ENCODE measurements around the gene TTPAL. TPM values are rescaled to one million over a fixed set of nuclear protein-coding genes. Genes with fewer than 3 reads are reported as not detected.
A peak's percentile ranks its signal among the peaks of the same experiment; 100 is the strongest.

Gene TTPAL
- 7.4 TPM for polyA plus RNA-seq (2013, experiment 1 of 2)
- 7.3 TPM for polyA plus RNA-seq (2013, experiment 2 of 2)

- peak within 1 kb of the TSS; percentile 92 for H3K4me3 ChIP-seq (ENCODE audit: extremely low read depth, insufficient read depth, low read length, poor library complexity, severe bottlenecking)
- 3 to 7% methylated on average over 31 to 45 of the region's 55 CpGs for WGBS, 2 experiments (ENCODE audit: insufficient coverage in 2 of 2)
- no peaks in the 10 kb centered on the region for H3K9me3 ChIP-seq (ENCODE audit: control insufficient read depth, low read length)
- peak within 1 kb of the TSS; percentile 59 for H3K27ac ChIP-seq (ENCODE audit: low read depth, low read length, severe bottlenecking)
- H3K4me1 ChIP-seq (ENCODE audit: control insufficient read depth, insufficient read depth, low read length, poor library complexity, severe bottlenecking) = peaks cover 9% of the 10 kb centered on the region
- H3K36me3 ChIP-seq (ENCODE audit: control insufficient read depth, insufficient read depth, low read length) = peaks cover 13% of the 10 kb centered on the region
Observed at GRCh38 chr20:44475694-44476560, at the start of gene TTPAL. Gene TTPAL, plus strand, starts transcription at chr20:44475874. Its CDS starts 4,126 bp downstream, at chr20:44480000.

- no peaks in the 10 kb centered on the region for H3K36me3 ChIP-seq (ENCODE audit: control insufficient read depth, insufficient read depth, low read length)
- WGBS, 2 experiments (ENCODE audit: insufficient coverage in 2 of 2) = 91 to 92% methylated on average over 2 of the region's 2 CpGs
- H3K9me3 ChIP-seq (ENCODE audit: control insufficient read depth, low read length) = no peaks in the 10 kb centered on the region
- H3K4me1 ChIP-seq (ENCODE audit: control insufficient read depth, insufficient read depth, low read length, poor library complexity, severe bottlenecking) = no peaks in the 10 kb centered on the region
- no peak overlapping the region for H3K27ac ChIP-seq (ENCODE audit: low read depth, low read length, severe bottlenecking)
- no peak overlapping the region for H3K4me3 ChIP-seq (ENCODE audit: extremely low read depth, insufficient read depth, low read length, poor library complexity, severe bottlenecking)
Observed at GRCh38 chr20:44425923-44426322, 49.8 kb upstream of the TTPAL start.

GRCh38 chr20:44426879-44427790 is 48.5 kb upstream of the TTPAL start:
- Histone ChIP-seq H3K36me3 (ENCODE audit: control insufficient read depth, insufficient read depth, low read length) (no peaks in the 10 kb centered on the region), H3K9me3 (ENCODE audit: control insufficient read depth, low read length) (no peaks in the 10 kb centered on the region), H3K4me3 (ENCODE audit: extremely low read depth, insufficient read depth, low read length, poor library complexity, severe bottlenecking) (no peak overlapping the region)

GRCh38 chr20:44427804-44428173 is 47.9 kb upstream of the TTPAL start:
- no peaks in the 10 kb centered on the region for H3K36me3 ChIP-seq (ENCODE audit: control insufficient read depth, insufficient read depth, low read length)
- H3K27ac ChIP-seq (ENCODE audit: low read depth, low read length, severe bottlenecking) = no peak overlapping the region
- 84 to 86% methylated on average over 2 to 3 of the region's 3 CpGs for WGBS, 2 experiments (ENCODE audit: insufficient coverage in 2 of 2)
- peaks cover 3% of the 10 kb centered on the region for H3K4me1 ChIP-seq (ENCODE audit: control insufficient read depth, insufficient read depth, low read length, poor library complexity, severe bottlenecking)
- H3K9me3 ChIP-seq (ENCODE audit: control insufficient read depth, low read length) = no peaks in the 10 kb centered on the region
- no peak overlapping the region for H3K4me3 ChIP-seq (ENCODE audit: extremely low read depth, insufficient read depth, low read length, poor library complexity, severe bottlenecking)

More at GRCh38 chr20:44426879-44427790, 48.5 kb upstream of the TTPAL start:
- WGBS, 2 experiments (ENCODE audit: insufficient coverage in 2 of 2) = 85 to 92% methylated on average over 5 to 6 of the region's 10 CpGs
- Histone ChIP-seq H3K27ac (ENCODE audit: low read depth, low read length, severe bottlenecking) (no peak overlapping the region), H3K4me1 (ENCODE audit: control insufficient read depth, insufficient read depth, low read length, poor library complexity, severe bottlenecking) (peaks cover 3% of the 10 kb centered on the region)

- H3K9me3 ChIP-seq (ENCODE audit: control insufficient read depth, low read length) = no peaks in the 10 kb centered on the region
- no peak overlapping the region for H3K27ac ChIP-seq (ENCODE audit: low read depth, low read length, severe bottlenecking)
- H3K4me3 ChIP-seq (ENCODE audit: extremely low read depth, insufficient read depth, low read length, poor library complexity, severe bottlenecking) = no peak overlapping the region
- H3K4me1 ChIP-seq (ENCODE audit: control insufficient read depth, insufficient read depth, low read length, poor library complexity, severe bottlenecking) = peaks cover 3% of the 10 kb centered on the region
- no peaks in the 10 kb centered on the region for H3K36me3 ChIP-seq (ENCODE audit: control insufficient read depth, insufficient read depth, low read length)
- WGBS, 2 experiments (ENCODE audit: insufficient coverage in 2 of 2) = 93 to 97% methylated on average over 4 to 6 of the region's 8 CpGs
Observed at GRCh38 chr20:44428174-44429016, 47.3 kb upstream of the TTPAL start.

GRCh38 chr20:44429017-44429339 is 46.7 kb upstream of the TTPAL start:
- Histone ChIP-seq H3K4me1 (ENCODE audit: control insufficient read depth, insufficient read depth, low read length, poor library complexity, severe bottlenecking) (peaks cover 3% of the 10 kb centered on the region), H3K36me3 (ENCODE audit: control insufficient read depth, insufficient read depth, low read length) (no peaks in the 10 kb centered on the region), H3K27ac (ENCODE audit: low read depth, low read length, severe bottlenecking) (no peak overlapping the region), H3K4me3 (ENCODE audit: extremely low read depth, insufficient read depth, low read length, poor library complexity, severe bottlenecking) (no peak overlapping the region), H3K9me3 (ENCODE audit: control insufficient read depth, low read length) (no peaks in the 10 kb centered on the region)
- 100% methylated on average over 1 of the region's 2 CpGs for WGBS, 2 experiments (ENCODE audit: insufficient coverage in 2 of 2)

GRCh38 chr20:44429419-44430269 is 46.0 kb upstream of the TTPAL start:
- Histone ChIP-seq H3K9me3 (ENCODE audit: control insufficient read depth, low read length) (no peaks in the 10 kb centered on the region), H3K27ac (ENCODE audit: low read depth, low read length, severe bottlenecking) (no peak overlapping the region), H3K4me1 (ENCODE audit: control insufficient read depth, insufficient read depth, low read length, poor library complexity, severe bottlenecking) (peaks cover 3% of the 10 kb centered on the region), H3K4me3 (ENCODE audit: extremely low read depth, insufficient read depth, low read length, poor library complexity, severe bottlenecking) (no peak overlapping the region), H3K36me3 (ENCODE audit: control insufficient read depth, insufficient read depth, low read length) (no peaks in the 10 kb centered on the region)
- WGBS, 2 experiments (ENCODE audit: insufficient coverage in 2 of 2) = 94% methylated on average over 14 of the region's 17 CpGs

- Histone ChIP-seq H3K27ac (ENCODE audit: low read depth, low read length, severe bottlenecking) (no peak overlapping the region), H3K4me3 (ENCODE audit: extremely low read depth, insufficient read depth, low read length, poor library complexity, severe bottlenecking) (no peak overlapping the region)
- WGBS, 2 experiments (ENCODE audit: insufficient coverage in 2 of 2) = 93 to 95% methylated on average over 3 to 4 of the region's 7 CpGs
Observed at GRCh38 chr20:44430270-44431065, 45.2 kb upstream of the TTPAL start.

GRCh38 chr20:44431118-44431501 is 44.6 kb upstream of the TTPAL start:
- peaks cover 3% of the 10 kb centered on the region for H3K4me1 ChIP-seq (ENCODE audit: control insufficient read depth, insufficient read depth, low read length, poor library complexity, severe bottlenecking)
- H3K9me3 ChIP-seq (ENCODE audit: control insufficient read depth, low read length) = no peaks in the 10 kb centered on the region
- H3K4me3 ChIP-seq (ENCODE audit: extremely low read depth, insufficient read depth, low read length, poor library complexity, severe bottlenecking) = no peak overlapping the region
- 79 to 100% methylated on average over 1 to 3 of the region's 4 CpGs for WGBS, 2 experiments (ENCODE audit: insufficient coverage in 2 of 2)
- H3K27ac ChIP-seq (ENCODE audit: low read depth, low read length, severe bottlenecking) = no peak overlapping the region
- no peaks in the 10 kb centered on the region for H3K36me3 ChIP-seq (ENCODE audit: control insufficient read depth, insufficient read depth, low read length)

More at GRCh38 chr20:44430270-44431065, 45.2 kb upstream of the TTPAL start:
- no peaks in the 10 kb centered on the region for H3K36me3 ChIP-seq (ENCODE audit: control insufficient read depth, insufficient read depth, low read length)
- H3K4me1 ChIP-seq (ENCODE audit: control insufficient read depth, insufficient read depth, low read length, poor library complexity, severe bottlenecking) = peaks cover 3% of the 10 kb centered on the region
- H3K9me3 ChIP-seq (ENCODE audit: control insufficient read depth, low read length) = no peaks in the 10 kb centered on the region

Measured in mesodermal cell (in vitro differentiated cells).